ENCODE data around the gene ZER1.
"Not testable (repeated sequence)": the region's sequence is repeated elsewhere in the genome, so short reads cannot be mapped to it uniquely, and the experiment has no call there.

The ZER1 gene

GRCh38 chr9:128786681-128787601 is 15.2 kb upstream of the ZER1 start, which contains the start of gene TBC1D13:
TBC1D13 (plus strand) TSS chr9:128787253; CDS start chr9:128787354, 101 bp downstream.
- peak within 1 kb of the TSS; percentile 98 for H3K4me3 ChIP-seq (ENCODE audit: low read length)
- H3K9me3 ChIP-seq (ENCODE audit: control insufficient read depth, low read length): no peaks in the 10 kb centered on the region
- peak within 1 kb of the TSS; percentile 97 for H3K9ac ChIP-seq (ENCODE audit: low read length)
- H3K36me3 ChIP-seq (ENCODE audit: control insufficient read depth, insufficient read depth, low read length, severe bottlenecking): peaks cover 21% of the 10 kb centered on the region
- H3K27me3 ChIP-seq (replicated peaks; ENCODE audit: control insufficient read depth, insufficient read depth, low read length): no peaks in the 10 kb centered on the region
- peak; percentile 95 for DNase-seq (ENCODE audit: low read depth)
- peaks cover 12% of the 10 kb centered on the region for H3K4me1 ChIP-seq (ENCODE audit: control insufficient read depth, insufficient read depth, low read length)

GRCh38 chr9:128785427-128785826 is 13.7 kb upstream of the ZER1 start:
- Histone ChIP-seq H3K9me3 (ENCODE audit: control insufficient read depth, low read length) (no peaks in the 10 kb centered on the region), H3K36me3 (ENCODE audit: control insufficient read depth, insufficient read depth, low read length, severe bottlenecking) (peaks cover 6% of the 10 kb centered on the region), H3K4me1 (ENCODE audit: control insufficient read depth, insufficient read depth, low read length) (peaks cover 12% of the 10 kb centered on the region), H3K9ac (ENCODE audit: low read length) (no peak overlapping the region), H3K4me3 (ENCODE audit: low read length) (no peak overlapping the region), H3K27me3 (replicated peaks; ENCODE audit: control insufficient read depth, insufficient read depth, low read length) (no peaks in the 10 kb centered on the region)
- DNase-seq (ENCODE audit: low read depth): no peak

GRCh38 chr9:128782669-128783068 is 10.9 kb upstream of the ZER1 start:
- H3K4me3 ChIP-seq (ENCODE audit: low read length): no peak overlapping the region
- H3K9ac ChIP-seq (ENCODE audit: low read length): no peak overlapping the region
- DNase-seq (ENCODE audit: low read depth): no peak
- H3K9me3 ChIP-seq (ENCODE audit: control insufficient read depth, low read length): no peaks in the 10 kb centered on the region
- no peaks in the 10 kb centered on the region for H3K27me3 ChIP-seq (replicated peaks; ENCODE audit: control insufficient read depth, insufficient read depth, low read length)
- peaks cover 3% of the 10 kb centered on the region for H3K4me1 ChIP-seq (ENCODE audit: control insufficient read depth, insufficient read depth, low read length)
- no peaks in the 10 kb centered on the region for H3K36me3 ChIP-seq (ENCODE audit: control insufficient read depth, insufficient read depth, low read length, severe bottlenecking)

- Histone ChIP-seq H3K27me3 (replicated peaks; ENCODE audit: control insufficient read depth, insufficient read depth, low read length) (no peaks in the 10 kb centered on the region), H3K36me3 (ENCODE audit: control insufficient read depth, insufficient read depth, low read length, severe bottlenecking) (no peaks in the 10 kb centered on the region), H3K4me3 (ENCODE audit: low read length) (no peak overlapping the region), H3K9me3 (ENCODE audit: control insufficient read depth, low read length) (no peaks in the 10 kb centered on the region), H3K9ac (ENCODE audit: low read length) (no peak overlapping the region), H3K4me1 (ENCODE audit: control insufficient read depth, insufficient read depth, low read length) (no peaks in the 10 kb centered on the region)
- DNase-seq (ENCODE audit: low read depth): no peak
These were observed 9.7 kb upstream of the ZER1 start for GRCh38 chr9:128781187-128782070.

GRCh38 chr9:128780093-128780492 is 8.4 kb upstream of the ZER1 start:
- not testable (repeated sequence) for H3K4me3 ChIP-seq (ENCODE audit: low read length); DNase-seq (ENCODE audit: low read depth); H3K9me3 ChIP-seq (ENCODE audit: control insufficient read depth, low read length); H3K4me1 ChIP-seq (ENCODE audit: control insufficient read depth, insufficient read depth, low read length); H3K27me3 ChIP-seq (replicated peaks; ENCODE audit: control insufficient read depth, insufficient read depth, low read length); H3K36me3 ChIP-seq (ENCODE audit: control insufficient read depth, insufficient read depth, low read length, severe bottlenecking); H3K9ac ChIP-seq (ENCODE audit: low read length)

- DNase-seq (ENCODE audit: low read depth): no peak
- Histone ChIP-seq H3K4me3 (ENCODE audit: low read length) (no peak overlapping the region), H3K4me1 (ENCODE audit: control insufficient read depth, insufficient read depth, low read length) (peaks cover 10% of the 10 kb centered on the region), H3K36me3 (ENCODE audit: control insufficient read depth, insufficient read depth, low read length, severe bottlenecking) (no peaks in the 10 kb centered on the region), H3K9me3 (ENCODE audit: control insufficient read depth, low read length) (peaks cover 4% of the 10 kb centered on the region), H3K27me3 (replicated peaks; ENCODE audit: control insufficient read depth, insufficient read depth, low read length) (no peaks in the 10 kb centered on the region), H3K9ac (ENCODE audit: low read length) (no peak overlapping the region)
These were observed 3.1 kb upstream of the ZER1 start for GRCh38 chr9:128774804-128775203.

- Histone ChIP-seq H3K4me3 (ENCODE audit: low read length) (no peak overlapping the region), H3K4me1 (ENCODE audit: control insufficient read depth, insufficient read depth, low read length) (peaks cover 10% of the 10 kb centered on the region), H3K9ac (ENCODE audit: low read length) (no peak overlapping the region), H3K9me3 (ENCODE audit: control insufficient read depth, low read length) (peaks cover 4% of the 10 kb centered on the region), H3K27me3 (replicated peaks; ENCODE audit: control insufficient read depth, insufficient read depth, low read length) (no peaks in the 10 kb centered on the region), H3K36me3 (ENCODE audit: control insufficient read depth, insufficient read depth, low read length, severe bottlenecking) (no peaks in the 10 kb centered on the region)
- DNase-seq (ENCODE audit: low read depth): no peak
These were observed 1.3 kb upstream of the ZER1 start for GRCh38 chr9:128773049-128773448.

- Histone ChIP-seq H3K9me3 (ENCODE audit: control insufficient read depth, low read length) (peaks cover 4% of the 10 kb centered on the region), H3K4me1 (ENCODE audit: control insufficient read depth, insufficient read depth, low read length) (peaks cover 10% of the 10 kb centered on the region), H3K9ac (ENCODE audit: low read length) (peak overlapping the region; percentile 95), H3K36me3 (ENCODE audit: control insufficient read depth, insufficient read depth, low read length, severe bottlenecking) (peaks cover 5% of the 10 kb centered on the region), H3K27me3 (replicated peaks; ENCODE audit: control insufficient read depth, insufficient read depth, low read length) (no peaks in the 10 kb centered on the region), H3K4me3 (ENCODE audit: low read length) (peak overlapping the region; percentile 99)
- peak; percentile 57 for DNase-seq (ENCODE audit: low read depth)
These were observed 519 bp downstream of the ZER1 start for GRCh38 chr9:128771094-128771721.

- DNase-seq (ENCODE audit: low read depth): peak; percentile 11
- no peaks in the 10 kb centered on the region for H3K9me3 ChIP-seq (ENCODE audit: control insufficient read depth, low read length)
- H3K9ac ChIP-seq (ENCODE audit: low read length): peak overlapping the region; percentile 95
- no peaks in the 10 kb centered on the region for H3K27me3 ChIP-seq (replicated peaks; ENCODE audit: control insufficient read depth, insufficient read depth, low read length)
- H3K36me3 ChIP-seq (ENCODE audit: control insufficient read depth, insufficient read depth, low read length, severe bottlenecking): peaks cover 5% of the 10 kb centered on the region
- peaks cover 10% of the 10 kb centered on the region for H3K4me1 ChIP-seq (ENCODE audit: control insufficient read depth, insufficient read depth, low read length)
- H3K4me3 ChIP-seq (ENCODE audit: low read length): peak overlapping the region; percentile 99
These were observed 1.3 kb downstream of the ZER1 start for GRCh38 chr9:128770286-128771030.

GRCh38 chr9:128768606-128769005 is 3.1 kb downstream of the ZER1 start:
- Histone ChIP-seq H3K4me1 (ENCODE audit: control insufficient read depth, insufficient read depth, low read length) (peaks cover 12% of the 10 kb centered on the region), H3K9ac (ENCODE audit: low read length) (no peak overlapping the region), H3K36me3 (ENCODE audit: control insufficient read depth, insufficient read depth, low read length, severe bottlenecking) (peaks cover 7% of the 10 kb centered on the region), H3K4me3 (ENCODE audit: low read length) (no peak overlapping the region), H3K9me3 (ENCODE audit: control insufficient read depth, low read length) (no peaks in the 10 kb centered on the region), H3K27me3 (replicated peaks; ENCODE audit: control insufficient read depth, insufficient read depth, low read length) (no peaks in the 10 kb centered on the region)
- no peak for DNase-seq (ENCODE audit: low read depth)

Measured in adipocyte (in vitro differentiated cells).